MM.1S (cell line): ENCODE measurements around the gene DPPA5.

Source experiments
- DNase-seq: peaks from one replicate; pipeline ENCODE4 v3.0.0-alpha.2; 2015
- H2AFZ ChIP-seq: fragments of 300-600 bp; sonication (generic); 2 replicates; pipeline ENCODE4 v1.6.0; 2016; ENCODE audit warnings: antibody characterized with exemption, low read length
- H3F3A ChIP-seq: fragments of 300-600 bp; sonication (generic); 2 replicates; pipeline ENCODE4 v1.6.1; 2016; ENCODE audit warnings: mild to moderate bottlenecking, antibody characterized with exemption, low read length, moderate library complexity, mixed read lengths; ENCODE audit not compliant: insufficient read depth
- H3K27ac ChIP-seq: fragments of 300-600 bp; sonication (generic); 2 replicates; pipeline ENCODE4 v1.5.1; 2016; ENCODE audit warnings: mild to moderate bottlenecking, low read length
- H3K27me3 ChIP-seq: fragments of 300-600 bp; sonication (generic); replicated peaks from 2 replicates; pipeline ENCODE4 v1.6.0; 2016; ENCODE audit warnings: low read length; ENCODE audit not compliant: insufficient read depth
- H3K36me3 ChIP-seq: fragments of 300-600 bp; sonication (generic); replicated peaks from 2 replicates; pipeline ENCODE4 v1.6.1; 2016; ENCODE audit warnings: mild to moderate bottlenecking, low read length, mixed read lengths; ENCODE audit not compliant: insufficient read depth
- H3K4me1 ChIP-seq: fragments of 300-600 bp; sonication (generic); 2 replicates; pipeline ENCODE4 v1.6.1; 2016; ENCODE audit warnings: low read length, mixed read lengths
- H3K4me2 ChIP-seq: fragments of 300-600 bp; sonication (generic); 2 replicates; pipeline ENCODE4 v1.6.0; 2016; ENCODE audit warnings: low read depth, low read length
- H3K4me3 ChIP-seq: fragments of 300-600 bp; sonication (generic); 2 replicates; pipeline ENCODE4 v1.5.1; 2016; ENCODE audit warnings: low read length, mixed read lengths
- H3K79me2 ChIP-seq: fragments of 300-600 bp; sonication (generic); 2 replicates; pipeline ENCODE4 v1.6.1; 2016; ENCODE audit warnings: mixed run types, low read length, mixed read lengths
- H3K9ac ChIP-seq: fragments of 300-600 bp; sonication (generic); 2 replicates; pipeline ENCODE4 v1.6.1; 2016; ENCODE audit warnings: low read length, mixed read lengths
- H3K9me2 ChIP-seq: fragments of 300-600 bp; sonication (generic); replicated peaks from 2 replicates; pipeline ENCODE4 v1.6.1; 2016; ENCODE audit warnings: mild to moderate bottlenecking, low read length, mixed read lengths; ENCODE audit not compliant: insufficient read depth
- H3K9me3 ChIP-seq: fragments of 300-600 bp; sonication (generic); replicated peaks from 2 replicates; pipeline ENCODE4 v1.6.1; 2016; ENCODE audit warnings: mild to moderate bottlenecking, low read length, mixed read lengths; ENCODE audit not compliant: insufficient read depth
- H4K20me1 ChIP-seq: fragments of 300-600 bp; sonication (generic); 2 replicates; pipeline ENCODE4 v1.6.1; 2016; ENCODE audit warnings: mild to moderate bottlenecking, low read length, moderate library complexity, mixed read lengths; ENCODE audit not compliant: insufficient read depth
- CTCF ChIP-seq: fragments of 300-600 bp; sonication (generic); IDR thresholded peaks from 2 replicates; pipeline ENCODE4 v1.5.1; 2016; ENCODE audit warnings: antibody characterized with exemption, low read length, mixed read lengths
- EZH2 ChIP-seq: fragments of 300-600 bp; sonication (generic); optimal IDR thresholded peaks from 2 replicates; pipeline ENCODE3; 2017; ENCODE audit warnings: low read depth, mild to moderate bottlenecking, antibody characterized with exemption, low read length, mixed read lengths
- EZH2phosphoT487 ChIP-seq: fragments of 300-600 bp; sonication (generic); IDR thresholded peaks from 2 replicates; pipeline ENCODE4 v1.6.1; 2018; ENCODE audit warnings: antibody characterized with exemption, low read length

DPPA5 gene

GRCh38 chr6:73362358-73362757, 8.3 kb upstream of the DPPA5 start, which contains the start of gene KHDC3L:
Gene KHDC3L, plus strand, starts transcription at chr6:73362658. Its CDS starts 72 bp downstream, at chr6:73362730.
- H3K36me3 ChIP-seq: no peaks in the 10 kb centered on the region
- no peaks in the 10 kb centered on the region for H3K79me2 ChIP-seq
- H3K9ac ChIP-seq: no peak within 1 kb of the TSS
- H3K27me3 ChIP-seq: no peaks in the 10 kb centered on the region
- no peak within 1 kb of the TSS for H3K4me3 ChIP-seq
- H3K4me1 ChIP-seq: no peaks in the 10 kb centered on the region
- no peaks in the 10 kb centered on the region for H4K20me1 ChIP-seq
- no peaks in the 10 kb centered on the region for H3K9me3 ChIP-seq
- no peak for DNase-seq
- TF ChIP-seq EZH2 (no peak), EZH2phosphoT487 (no peak), CTCF (no peak)
- no peak within 1 kb of the TSS for H2AFZ ChIP-seq
- H3F3A ChIP-seq: no peaks in the 10 kb centered on the region
- no peak within 1 kb of the TSS for H3K4me2 ChIP-seq
- H3K27ac ChIP-seq: no peak within 1 kb of the TSS
- H3K9me2 ChIP-seq: no peaks in the 10 kb centered on the region

- Histone ChIP-seq H3K27me3 (no peaks in the 10 kb centered on the region), H3K79me2 (no peaks in the 10 kb centered on the region), H3K4me3 (no peak overlapping the region), H3K36me3 (no peaks in the 10 kb centered on the region), H3K4me1 (no peaks in the 10 kb centered on the region), H3F3A (no peaks in the 10 kb centered on the region), H3K9me3 (no peaks in the 10 kb centered on the region), H3K9ac (no peak overlapping the region), H2AFZ (no peak overlapping the region), H4K20me1 (no peaks in the 10 kb centered on the region), H3K9me2 (no peaks in the 10 kb centered on the region), H3K4me2 (no peak overlapping the region), H3K27ac (no peak overlapping the region)
- DNase-seq: no peak
- no peak for TF ChIP-seq EZH2phosphoT487
- TF ChIP-seq EZH2: no peak
- TF ChIP-seq CTCF: no peak
These were observed 4.8 kb downstream of the DPPA5 start for GRCh38 chr6:73349311-73349710.

GRCh38 chr6:73348550-73349204, 5.4 kb downstream of the DPPA5 start:
- Histone ChIP-seq H3K36me3 (no peaks in the 10 kb centered on the region), H3K4me2 (no peak overlapping the region), H3K4me1 (no peaks in the 10 kb centered on the region), H2AFZ (no peak overlapping the region), H3K9me3 (no peaks in the 10 kb centered on the region), H3F3A (no peaks in the 10 kb centered on the region), H3K9me2 (no peaks in the 10 kb centered on the region), H4K20me1 (no peaks in the 10 kb centered on the region), H3K27ac (no peak overlapping the region), H3K27me3 (no peaks in the 10 kb centered on the region), H3K4me3 (no peak overlapping the region), H3K9ac (no peak overlapping the region), H3K79me2 (no peaks in the 10 kb centered on the region)
- DNase-seq: no peak
- no peak for TF ChIP-seq CTCF
- TF ChIP-seq EZH2: no peak
- no peak for TF ChIP-seq EZH2phosphoT487
